Stomach smooth muscle (tissue), 2 donors: Measurements from ENCODE around the gene PDLIM7.
A peak's percentile ranks its signal among the peaks of the same experiment; 100 is the strongest.
"Not testable (repeated sequence)": the region's sequence is repeated elsewhere in the genome, so short reads cannot be mapped to it uniquely, and the experiment has no call there.

Source experiments
- H3K27ac ChIP-seq: one replicate; pipeline ENCODE4 v1.7.0; 2013; ENCODE audit warnings: mild to moderate bottlenecking, low read length, inconsistent platforms
- H3K27me3 ChIP-seq, 2 donors: one replicate each; pipeline ENCODE4 v1.7.0; 2013; ENCODE audit warnings: low read length in 2 of 2; ENCODE audit not compliant: insufficient read depth in 2 of 2, control insufficient read depth in 1 of 2
- H3K36me3 ChIP-seq, 2 donors: one replicate each; pipeline ENCODE4 v1.7.0; 2013; ENCODE audit warnings: low read length in 2 of 2; ENCODE audit not compliant: control insufficient read depth in 2 of 2, insufficient read depth in 2 of 2
- H3K4me1 ChIP-seq: one replicate; pipeline ENCODE4 v1.7.0; 2013; ENCODE audit warnings: low read length; ENCODE audit not compliant: control insufficient read depth, insufficient read depth
- H3K4me3 ChIP-seq, 2 donors: one replicate each; pipeline ENCODE4 v1.7.0; 2013; ENCODE audit warnings: low read length in 2 of 2
- H3K9ac ChIP-seq, 2 donors: one replicate each; pipeline ENCODE4 v1.7.0; 2013; ENCODE audit warnings: low read length in 2 of 2, mild to moderate bottlenecking in 1 of 2
- H3K9me3 ChIP-seq, 2 donors: one replicate each; pipeline ENCODE4 v1.7.0; 2013; ENCODE audit warnings: low read length in 2 of 2; ENCODE audit not compliant: control insufficient read depth in 2 of 2
- donor health status: healthy.
- donor health status: Pancreatic carcinoma.

The PDLIM7 gene

DNA sequence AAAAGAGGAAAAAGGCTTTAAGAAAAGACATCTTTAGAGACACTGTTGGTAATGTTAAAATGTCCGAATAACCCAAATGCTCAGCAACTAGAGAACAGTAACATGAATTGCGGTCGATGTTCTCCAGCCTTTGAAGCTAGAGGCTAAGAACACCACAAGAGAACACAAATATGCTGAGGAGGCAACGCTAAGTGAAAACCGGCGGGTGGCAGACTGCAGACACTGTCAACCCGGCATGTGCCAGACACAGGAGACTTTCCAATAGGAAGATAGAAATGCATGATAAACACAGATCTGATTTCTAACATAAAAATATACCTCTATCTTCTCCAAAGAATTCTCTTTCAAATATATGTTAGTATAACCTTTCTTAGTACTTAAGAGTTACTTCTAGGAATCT lies 37.7 kb upstream of the PDLIM7 start:
- peaks cover 30 to 41% of the 10 kb centered on the region in 2 donors for H3K36me3 ChIP-seq
- no peak overlapping the region for H3K9ac ChIP-seq
- peaks cover 40% of the 10 kb centered on the region for H3K4me1 ChIP-seq
- no peak overlapping the region for H3K4me3 ChIP-seq
- no peaks in the 10 kb centered on the region for H3K9me3 ChIP-seq
- H3K27ac ChIP-seq, result no peak overlapping the region
- H3K27me3 ChIP-seq, result no peaks in the 10 kb centered on the region

- Histone ChIP-seq H3K4me1 (peaks cover 34% of the 10 kb centered on the region), H3K36me3 (peaks cover 37 to 47% of the 10 kb centered on the region in 2 donors)
- not testable (repeated sequence) for H3K27ac ChIP-seq, H3K9me3 ChIP-seq, H3K27me3 ChIP-seq, H3K9ac ChIP-seq, H3K4me3 ChIP-seq
These were observed 37.0 kb upstream of the PDLIM7 start for GRCh38 chr5:177534433-177534832.

GRCh38 chr5:177531209-177531940 lies 34.0 kb upstream of the PDLIM7 start:
- Histone ChIP-seq H3K27me3 (no peaks in the 10 kb centered on the region), H3K36me3 (peaks cover 55 to 59% of the 10 kb centered on the region in 2 donors), H3K4me1 (peaks cover 3% of the 10 kb centered on the region), H3K9ac (no peak overlapping the region), H3K27ac (no peak overlapping the region), H3K4me3 (no peak overlapping the region), H3K9me3 (no peaks in the 10 kb centered on the region)

DNA sequence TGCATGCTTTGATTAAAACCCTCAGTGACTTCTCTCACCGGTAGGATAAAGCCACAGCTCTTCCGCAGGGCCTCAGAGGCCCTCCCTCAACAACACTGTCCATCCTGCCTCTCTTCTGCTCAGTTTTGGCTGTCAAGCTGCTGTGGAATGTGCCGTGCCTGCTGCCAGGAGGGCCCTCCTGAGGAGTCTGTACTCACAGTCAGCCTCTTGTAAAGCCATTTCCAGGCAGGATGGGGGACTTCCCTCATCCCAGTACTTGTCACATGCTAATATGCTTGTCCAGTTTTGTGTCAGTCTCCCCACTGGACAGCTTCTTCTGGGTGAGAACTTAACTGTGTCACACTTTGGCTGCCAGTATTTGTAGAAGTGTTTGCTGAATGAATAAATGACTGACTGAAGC lies 33.2 kb upstream of the PDLIM7 start:
- peak overlapping the region in 1 of 2 donors; percentile 42 for H3K9ac ChIP-seq
- no peak overlapping the region for H3K4me3 ChIP-seq
- H3K27me3 ChIP-seq, result no peaks in the 10 kb centered on the region
- H3K9me3 ChIP-seq, result no peaks in the 10 kb centered on the region
- H3K4me1 ChIP-seq, result peaks cover 1% of the 10 kb centered on the region
- H3K36me3 ChIP-seq, result peaks cover 58 to 67% of the 10 kb centered on the region in 2 donors
- H3K27ac ChIP-seq, result no peak overlapping the region

DNA sequence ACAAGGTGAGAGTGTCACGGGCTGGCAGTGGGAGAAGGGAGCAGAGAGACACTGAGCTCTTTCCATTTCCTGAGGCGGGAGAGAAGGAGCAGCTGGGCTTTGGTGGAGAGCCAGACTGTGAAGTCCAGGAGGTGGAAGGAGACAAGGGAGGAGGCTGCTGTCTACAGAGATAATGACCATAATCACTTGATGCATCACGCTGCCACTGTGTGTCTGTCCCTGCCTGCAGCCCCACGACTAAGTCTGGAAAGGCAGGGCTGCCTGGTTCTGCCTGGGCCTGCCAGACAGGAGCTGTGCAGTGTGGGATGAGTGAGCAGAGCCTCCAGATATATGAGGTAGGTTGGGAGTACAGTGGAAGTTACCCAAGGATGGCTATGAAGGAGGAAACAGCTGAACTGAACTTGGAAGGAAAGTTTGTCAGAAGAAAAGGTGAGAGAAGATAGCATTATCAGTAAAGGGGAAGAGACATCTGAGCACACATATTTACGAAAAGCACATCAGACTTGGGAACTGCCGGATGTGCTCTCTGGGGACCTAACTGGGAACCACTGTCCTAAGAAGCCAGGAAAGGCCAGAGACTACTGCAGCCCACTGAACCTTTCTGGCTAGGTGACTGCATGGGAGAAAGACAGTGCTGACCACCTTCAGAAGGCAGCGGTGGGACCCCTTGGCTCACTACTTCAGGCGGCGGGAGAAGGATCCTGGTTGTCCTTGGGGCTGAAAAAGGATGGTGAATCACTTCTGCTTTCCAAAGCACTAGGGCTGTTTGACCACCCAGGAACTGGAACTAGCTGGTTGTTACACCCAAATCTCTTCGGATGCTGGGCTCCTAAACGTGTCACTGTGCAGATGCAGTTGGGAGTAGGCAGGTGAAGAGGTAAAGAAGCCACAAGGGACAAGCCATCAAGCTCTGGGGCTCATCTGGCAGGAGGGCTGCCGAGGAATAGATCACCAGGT lies 32.1 kb upstream of the PDLIM7 start:
- Histone ChIP-seq H3K4me1 (peaks cover 11% of the 10 kb centered on the region), H3K9me3 (no peaks in the 10 kb centered on the region), H3K27ac (no peak overlapping the region), H3K27me3 (no peaks in the 10 kb centered on the region), H3K4me3 (no peak overlapping the region), H3K9ac (no peak overlapping the region), H3K36me3 (peaks cover 64 to 75% of the 10 kb centered on the region in 2 donors)

DNA sequence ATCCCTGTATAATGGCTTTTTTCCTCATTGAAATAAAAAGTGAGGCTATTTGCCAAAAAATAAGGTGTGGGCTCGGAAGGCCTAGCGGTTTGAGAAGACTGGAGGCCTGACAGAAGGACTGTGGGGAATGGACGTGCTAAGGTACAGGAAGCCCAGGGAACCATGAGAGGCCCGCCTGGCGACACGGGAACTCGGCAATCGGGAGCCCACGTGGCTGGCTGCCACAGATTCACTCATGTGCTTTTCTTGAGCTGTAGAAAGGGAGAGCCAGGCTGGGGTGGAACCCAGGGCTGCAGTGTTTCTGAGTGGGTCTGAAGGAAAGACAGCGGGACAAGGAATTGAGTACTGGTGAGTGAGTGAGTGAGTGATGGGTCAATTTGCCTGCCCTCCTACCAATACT lies 31.2 kb upstream of the PDLIM7 start:
- Histone ChIP-seq H3K27ac (no peak overlapping the region), H3K4me3 (no peak overlapping the region), H3K9me3 (no peaks in the 10 kb centered on the region), H3K27me3 (no peaks in the 10 kb centered on the region), H3K4me1 (peaks cover 14% of the 10 kb centered on the region), H3K36me3 (peaks cover 70 to 79% of the 10 kb centered on the region in 2 donors), H3K9ac (no peak overlapping the region)

GRCh38 chr5:177527595-177527994 lies 30.2 kb upstream of the PDLIM7 start:
- H3K36me3 ChIP-seq, result peaks cover 72 to 76% of the 10 kb centered on the region in 2 donors
- no peaks in the 10 kb centered on the region for H3K27me3 ChIP-seq
- H3K9ac ChIP-seq, result no peak overlapping the region
- H3K4me1 ChIP-seq, result peaks cover 14% of the 10 kb centered on the region
- H3K27ac ChIP-seq, result no peak overlapping the region
- H3K9me3 ChIP-seq, result no peaks in the 10 kb centered on the region
- no peak overlapping the region for H3K4me3 ChIP-seq

- Histone ChIP-seq H3K4me1 (peaks cover 14% of the 10 kb centered on the region), H3K9ac (no peak overlapping the region), H3K27ac (no peak overlapping the region), H3K9me3 (no peaks in the 10 kb centered on the region), H3K36me3 (peaks cover 64 to 73% of the 10 kb centered on the region in 2 donors), H3K4me3 (no peak overlapping the region), H3K27me3 (no peaks in the 10 kb centered on the region)
These were observed 29.4 kb upstream of the PDLIM7 start for GRCh38 chr5:177526791-177527190.

DNA sequence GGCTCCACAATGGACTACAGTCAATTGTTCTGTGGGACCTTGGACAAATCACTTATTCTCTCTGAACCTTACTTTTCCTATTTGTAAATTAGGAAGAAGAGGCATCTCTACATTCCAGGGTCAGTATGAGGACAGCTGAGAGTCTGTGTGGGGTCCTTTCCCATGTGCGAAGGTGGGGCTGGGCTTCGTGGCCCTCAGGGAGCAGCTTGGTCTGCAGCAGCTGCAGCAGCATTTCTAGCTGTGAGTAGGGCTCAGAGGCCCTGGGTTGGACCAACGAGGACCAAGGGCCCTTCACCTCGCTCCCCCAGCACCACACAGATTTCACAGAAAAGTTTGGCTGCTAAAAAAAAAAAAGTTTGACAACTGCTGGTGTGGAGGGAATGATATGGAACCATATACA lies 28.8 kb upstream of the PDLIM7 start:
- H3K9me3 ChIP-seq, result no peaks in the 10 kb centered on the region
- no peak overlapping the region for H3K4me3 ChIP-seq
- H3K27ac ChIP-seq, result no peak overlapping the region
- no peak overlapping the region for H3K9ac ChIP-seq
- peaks cover 17% of the 10 kb centered on the region for H3K4me1 ChIP-seq
- H3K36me3 ChIP-seq, result peaks cover 65 to 75% of the 10 kb centered on the region in 2 donors
- no peaks in the 10 kb centered on the region for H3K27me3 ChIP-seq

- peaks cover 17% of the 10 kb centered on the region for H3K4me1 ChIP-seq
- no peaks in the 10 kb centered on the region for H3K9me3 ChIP-seq
- peaks cover 66 to 78% of the 10 kb centered on the region in 2 donors for H3K36me3 ChIP-seq
- no peaks in the 10 kb centered on the region for H3K27me3 ChIP-seq
- no peak overlapping the region for H3K4me3 ChIP-seq
- H3K9ac ChIP-seq, result peak overlapping the region in 1 of 2 donors; percentile 29
- no peak overlapping the region for H3K27ac ChIP-seq
These were observed 27.7 kb upstream of the PDLIM7 start for GRCh38 chr5:177524941-177525655.
